Fibroblast of the aortic adventitia (primary cell): ENCODE measurements around the gene NTRK3. TPM values are rescaled to one million over a fixed set of nuclear protein-coding genes. Genes with fewer than 3 reads are reported as not detected.

Experiments used
- DNase-seq: peaks from one replicate; pipeline ENCODE4 v3.0.0-alpha.2; 2010; ENCODE audit warnings: low read depth
- H3K4me3 ChIP-seq: 2 replicates; pipeline ENCODE4 v1.5.1; 2011; ENCODE audit warnings: low read depth, mild to moderate bottlenecking, control low read depth, low read length, moderate library complexity
- CTCF ChIP-seq: IDR thresholded peaks from 2 replicates; pipeline ENCODE4 v1.5.1; 2011; ENCODE audit warnings: mild to moderate bottlenecking, low read length, control low read depth, inconsistent platforms; ENCODE audit not compliant: insufficient read depth
- total RNA-seq: library from RNA; depleted of rRNA; stranded (reverse); fragments of >200 nt; gene quantifications from 2 replicates; pipeline ENCODE4 v1.2.3, GENCODE V29; 2012; ENCODE audit warnings: low replicate concordance

The NTRK3 gene
- total RNA-seq, 1 donor: 19.6 TPM

DNA sequence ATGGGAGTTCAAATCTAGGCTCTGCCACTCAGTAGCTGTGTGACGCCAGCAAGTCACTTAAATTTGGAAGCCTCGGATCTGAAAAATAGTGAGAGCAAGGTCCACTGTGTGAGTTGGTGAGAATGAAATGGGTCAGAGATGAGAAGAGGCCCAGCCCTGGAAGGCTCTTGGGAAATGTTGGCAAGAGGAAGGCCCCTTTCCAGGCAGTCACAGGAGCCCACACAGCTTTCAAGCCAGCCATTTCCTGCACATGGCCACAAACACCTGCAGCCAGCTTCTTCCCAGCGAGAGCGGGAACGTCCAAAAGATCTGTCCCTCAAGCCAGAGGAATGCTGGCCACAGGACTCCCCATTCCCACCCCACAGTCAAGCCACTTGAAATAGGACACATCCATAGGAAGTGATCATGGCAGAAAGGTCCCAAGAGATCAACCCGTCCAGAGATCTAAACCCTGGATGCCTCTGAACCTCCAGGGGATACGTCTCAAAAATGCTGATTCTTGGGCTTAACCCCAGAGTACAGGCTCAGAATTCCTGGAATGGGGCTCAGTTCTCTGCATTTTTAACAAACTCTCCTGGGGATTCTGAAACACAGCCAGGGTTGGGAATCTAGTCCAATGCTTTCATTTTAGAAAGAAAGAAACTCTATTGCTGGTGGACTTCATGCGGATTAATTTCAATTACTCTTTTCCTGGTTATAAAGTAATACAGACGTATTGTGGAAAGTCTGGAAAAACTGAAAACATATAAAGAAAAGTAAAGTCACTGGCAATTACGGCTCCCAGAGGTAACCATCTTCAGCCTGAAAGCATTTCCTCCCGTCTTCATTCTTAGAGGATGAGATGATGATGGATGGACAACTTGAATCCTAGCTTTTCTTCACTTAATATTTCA lies 35.9 kb downstream of the NTRK3 start:
- H3K4me3 ChIP-seq: no peak overlapping the region
- peak; percentile 51 for DNase-seq
- TF ChIP-seq CTCF: no peak

GRCh38 chr15:88219623-88220022 lies 36.9 kb downstream of the NTRK3 start:
- DNase-seq: no peak
- H3K4me3 ChIP-seq: no peak overlapping the region
- no peak for TF ChIP-seq CTCF

DNA sequence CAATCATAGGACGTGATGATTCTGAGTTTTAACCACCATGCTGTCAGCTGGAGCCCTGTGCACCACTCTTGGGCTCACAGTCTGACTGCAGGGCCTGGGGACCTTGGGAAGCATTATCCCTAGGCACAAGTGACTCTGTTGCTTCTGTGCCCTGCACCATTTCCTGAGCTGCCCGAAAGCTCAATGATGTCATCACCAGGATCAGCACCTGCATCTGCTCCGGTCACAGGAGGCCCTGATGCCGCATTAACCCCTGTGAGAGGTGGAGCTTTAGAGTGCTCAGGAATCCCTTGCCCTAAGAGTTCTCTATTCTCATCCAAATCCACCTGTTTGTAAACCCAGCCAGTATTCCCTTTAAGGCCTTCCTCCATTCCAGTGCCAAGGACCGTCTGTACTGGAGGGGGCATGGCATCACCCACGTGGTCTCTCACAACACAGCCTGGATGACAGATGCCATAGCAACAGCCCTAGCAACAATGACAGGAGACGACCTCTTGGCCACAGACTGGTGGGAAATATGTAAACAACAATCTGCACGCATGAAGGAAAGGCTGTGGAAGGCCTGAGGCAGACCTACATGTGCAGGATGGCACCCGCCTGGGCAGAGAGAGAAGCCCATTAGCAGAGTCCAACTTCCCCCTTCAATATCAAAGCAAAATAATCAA lies 37.9 kb downstream of the NTRK3 start:
- TF ChIP-seq CTCF: no peak
- DNase-seq: no peak
- H3K4me3 ChIP-seq: no peak overlapping the region

DNA sequence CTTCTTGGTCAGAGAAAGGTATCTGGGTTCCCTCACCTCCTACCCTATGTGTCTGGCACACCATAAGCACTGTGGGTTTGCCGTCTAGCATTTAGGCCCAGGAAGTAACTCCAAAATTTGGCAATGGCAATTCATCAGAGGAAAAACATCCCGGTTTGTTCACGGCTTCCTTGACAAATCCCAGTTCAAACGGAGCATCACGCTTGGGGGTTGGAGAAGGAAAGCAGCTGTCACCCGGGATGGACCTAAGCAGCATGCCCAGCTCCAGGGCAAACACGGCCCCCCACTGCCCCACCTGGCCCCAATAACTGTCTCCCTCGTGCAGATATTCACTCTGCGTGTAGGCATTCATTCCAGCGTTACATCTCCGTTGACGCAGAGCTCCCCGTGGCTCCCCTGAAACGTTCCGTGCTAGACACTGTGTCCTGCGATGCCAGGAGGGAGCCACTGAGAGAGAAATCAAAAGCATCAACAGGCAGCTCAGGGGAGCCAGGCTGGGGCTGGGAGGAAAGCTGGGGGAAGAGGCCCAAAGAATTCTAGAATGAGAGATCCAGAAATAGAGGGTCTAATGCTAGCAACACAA lies 41.4 kb downstream of the NTRK3 start:
- DNase-seq: no peak
- no peak for TF ChIP-seq CTCF
- no peak overlapping the region for H3K4me3 ChIP-seq

DNA sequence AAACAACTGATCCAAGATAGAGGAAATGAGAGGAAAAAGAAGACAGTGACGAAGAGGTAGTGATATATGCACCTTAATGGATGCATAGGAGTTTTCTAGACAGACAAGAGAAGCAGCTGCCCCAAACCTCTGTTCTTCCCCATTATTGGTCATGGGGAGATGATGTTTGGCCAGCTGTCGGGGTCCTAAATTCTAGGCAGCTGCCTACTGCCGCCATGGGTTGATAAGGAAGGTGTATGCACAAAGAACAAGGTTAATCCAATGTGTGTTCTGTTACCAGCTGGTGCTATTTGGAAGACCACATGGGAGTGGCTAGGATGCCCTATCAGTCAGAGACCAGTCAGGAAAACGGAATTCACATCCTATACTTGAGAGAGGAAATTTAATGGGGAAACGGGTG lies 47.4 kb downstream of the NTRK3 start:
- no peak for DNase-seq
- TF ChIP-seq CTCF: no peak
- no peak overlapping the region for H3K4me3 ChIP-seq

DNA sequence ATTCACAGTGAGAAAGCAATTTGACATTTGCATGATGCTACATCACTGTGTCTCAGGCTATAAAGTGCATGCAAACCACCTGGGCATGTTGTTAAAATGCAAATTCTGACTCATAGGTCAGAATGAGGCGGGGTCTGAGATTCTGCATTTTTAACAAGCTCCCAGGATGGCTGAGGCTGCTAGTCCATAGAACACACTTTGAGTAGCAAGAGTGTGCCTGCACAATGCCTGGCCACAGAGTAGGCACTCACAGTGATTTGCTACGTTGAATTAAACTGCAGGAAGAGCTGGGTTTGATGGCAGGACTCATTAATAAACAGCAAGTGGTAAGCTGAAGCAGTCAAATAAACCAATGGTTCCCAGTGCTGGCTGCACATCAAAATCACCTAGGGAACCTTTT lies 48.1 kb downstream of the NTRK3 start:
- no peak overlapping the region for H3K4me3 ChIP-seq
- no peak for TF ChIP-seq CTCF
- DNase-seq: no peak
